Measurements from ENCODE around the gene NFAM1. TPM values are rescaled to one million over a fixed set of nuclear protein-coding genes. Genes with fewer than 3 reads are reported as not detected.

NFAM1 gene
- total RNA-seq, 4 donors from 2014 or later, result 0.11 to 1.9 (median 0.99) TPM

DNA sequence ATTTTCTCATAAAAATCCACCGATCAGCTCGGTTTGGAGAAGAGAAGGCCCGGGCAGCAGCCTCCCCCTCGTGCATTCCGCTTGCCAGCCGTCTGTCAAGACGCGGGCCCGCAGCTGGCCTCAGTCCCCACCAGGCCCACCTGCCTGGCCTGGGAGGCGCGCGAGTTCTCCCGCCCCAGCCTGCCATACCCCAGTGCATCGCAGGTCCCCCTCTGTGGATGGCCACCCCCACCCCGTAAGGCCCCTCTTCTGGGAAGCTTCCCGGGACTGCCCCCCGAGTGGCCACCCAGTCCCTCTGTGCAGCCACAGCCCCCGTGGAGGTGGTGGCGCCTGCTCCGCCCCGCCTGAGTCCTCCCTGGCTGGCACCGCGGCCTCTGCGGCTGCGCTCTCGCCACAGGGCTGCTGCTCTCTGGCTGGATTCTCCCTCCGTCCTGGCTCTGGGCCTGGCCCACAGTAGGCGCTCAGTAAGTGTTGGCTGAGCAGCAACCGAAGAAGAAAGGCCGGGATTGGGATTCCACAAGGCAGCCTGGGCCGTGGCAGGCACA is 87.8 kb downstream of the NFAM1 start:
- Histone ChIP-seq H3K4me1 (peaks cover 10 to 46% (median 14%) of the 10 kb centered on the region in 3 donors), H3K27me3 (peaks cover 0 to 42% (median 0%) of the 10 kb centered on the region in 4 donors), H3K4me3 (peak overlapping the region; percentile 16 to 69 (median 44)), H3K27ac (peak overlapping the region; percentile 65 to 80 (median 76)), H3K36me3 (no peaks in the 10 kb centered on the region), H3K9me3 (no peaks in the 10 kb centered on the region)
- DNase-seq, result no peak
- WGBS, 2 donors, result 21 to 23% methylated on average over 7 to 12 of the region's 31 CpGs
- TF ChIP-seq, protein P1, sequence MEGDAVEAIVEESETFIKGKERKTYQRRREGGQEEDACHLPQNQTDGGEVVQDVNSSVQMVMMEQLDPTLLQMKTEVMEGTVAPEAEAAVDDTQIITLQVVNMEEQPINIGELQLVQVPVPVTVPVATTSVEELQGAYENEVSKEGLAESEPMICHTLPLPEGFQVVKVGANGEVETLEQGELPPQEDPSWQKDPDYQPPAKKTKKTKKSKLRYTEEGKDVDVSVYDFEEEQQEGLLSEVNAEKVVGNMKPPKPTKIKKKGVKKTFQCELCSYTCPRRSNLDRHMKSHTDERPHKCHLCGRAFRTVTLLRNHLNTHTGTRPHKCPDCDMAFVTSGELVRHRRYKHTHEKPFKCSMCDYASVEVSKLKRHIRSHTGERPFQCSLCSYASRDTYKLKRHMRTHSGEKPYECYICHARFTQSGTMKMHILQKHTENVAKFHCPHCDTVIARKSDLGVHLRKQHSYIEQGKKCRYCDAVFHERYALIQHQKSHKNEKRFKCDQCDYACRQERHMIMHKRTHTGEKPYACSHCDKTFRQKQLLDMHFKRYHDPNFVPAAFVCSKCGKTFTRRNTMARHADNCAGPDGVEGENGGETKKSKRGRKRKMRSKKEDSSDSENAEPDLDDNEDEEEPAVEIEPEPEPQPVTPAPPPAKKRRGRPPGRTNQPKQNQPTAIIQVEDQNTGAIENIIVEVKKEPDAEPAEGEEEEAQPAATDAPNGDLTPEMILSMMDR (IDR thresholded peaks at IDR 0.05), result no peak
- TF ChIP-seq POLR2A (IDR thresholded peaks at IDR 0.05), result no peak
- intact Hi-C loops (cut with DNase I), result no loop called here

DNA sequence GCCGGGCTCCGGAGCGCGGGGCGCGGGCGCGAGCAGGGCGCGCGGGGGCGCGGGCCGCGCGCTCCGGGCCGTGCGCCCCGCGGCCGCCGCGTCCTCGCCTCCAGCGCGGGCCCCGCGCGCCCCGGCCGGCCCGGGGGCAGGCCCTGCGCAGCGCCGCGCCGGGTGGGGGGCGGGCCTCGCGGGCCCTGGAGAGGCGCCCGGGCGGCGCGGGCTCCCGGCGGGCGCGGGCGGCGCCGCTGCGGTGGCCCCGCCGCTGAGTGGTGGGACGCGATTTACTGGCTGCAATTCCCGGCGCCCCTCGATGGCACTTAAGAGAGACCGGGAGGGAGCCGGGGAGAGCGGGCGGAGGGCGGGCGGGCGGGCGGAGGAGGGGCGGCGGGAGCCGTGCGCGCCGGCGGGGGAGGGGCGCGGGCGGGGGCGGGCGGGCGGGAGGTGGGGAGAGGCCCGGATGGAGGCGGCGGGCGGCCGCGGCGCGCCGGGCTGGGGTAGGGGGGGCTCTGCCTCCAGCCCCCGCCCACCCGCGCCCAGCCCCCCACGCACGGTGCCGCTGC is 88.6 kb downstream of the NFAM1 start:
- Histone ChIP-seq H3K27ac (peak overlapping the region; percentile 65 to 80 (median 76)), H3K36me3 (no peaks in the 10 kb centered on the region), H3K27me3 (peaks cover 0 to 44% (median 0%) of the 10 kb centered on the region in 4 donors), H3K4me1 (peaks cover 10 to 46% (median 14%) of the 10 kb centered on the region in 3 donors), H3K4me3 (peak overlapping the region; percentile 32 to 69 (median 46)), H3K9me3 (no peaks in the 10 kb centered on the region)
- intact Hi-C loops (cut with DNase I), result no loop called here
- no peak for DNase-seq
- TF ChIP-seq, protein P1 (IDR thresholded peaks at IDR 0.05), result no peak
- no peak for TF ChIP-seq POLR2A (IDR thresholded peaks at IDR 0.05)
- no CpG with 5 or more reads among the region's 97 CpGs for WGBS, 2 donors

DNA sequence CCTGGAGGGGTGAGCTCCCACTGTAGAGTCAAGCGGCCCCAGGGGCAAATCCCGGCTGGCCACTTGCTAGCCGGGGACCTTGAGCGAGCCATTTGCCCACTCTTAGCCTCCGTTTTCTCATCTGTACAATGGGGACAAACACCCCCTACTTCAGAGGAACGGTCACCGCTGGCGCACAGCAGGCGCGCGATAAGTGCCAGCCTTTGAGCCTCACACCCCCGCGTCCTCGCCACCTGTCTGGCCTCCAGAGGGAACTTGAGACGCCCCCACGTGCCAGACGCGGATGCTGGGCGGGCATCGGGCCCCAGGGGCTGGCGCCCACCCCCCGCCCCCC is 89.1 kb downstream of the NFAM1 start:
- intact Hi-C loops (cut with DNase I), result no loop called here
- no peak for DNase-seq
- Histone ChIP-seq H3K4me1 (peaks cover 10 to 46% (median 14%) of the 10 kb centered on the region in 3 donors), H3K4me3 (peak overlapping the region; percentile 32 to 69 (median 46)), H3K27ac (peak overlapping the region in 2 of 4 donors; percentile 39 to 51), H3K36me3 (no peaks in the 10 kb centered on the region), H3K27me3 (peaks cover 0 to 44% (median 0%) of the 10 kb centered on the region in 4 donors), H3K9me3 (no peaks in the 10 kb centered on the region)
- TF ChIP-seq POLR2A (IDR thresholded peaks at IDR 0.05), result no peak
- TF ChIP-seq, protein P1 (IDR thresholded peaks at IDR 0.05), result no peak
- WGBS, 2 donors, result 33 to 55% methylated on average over 2 to 4 of the region's 22 CpGs

DNA sequence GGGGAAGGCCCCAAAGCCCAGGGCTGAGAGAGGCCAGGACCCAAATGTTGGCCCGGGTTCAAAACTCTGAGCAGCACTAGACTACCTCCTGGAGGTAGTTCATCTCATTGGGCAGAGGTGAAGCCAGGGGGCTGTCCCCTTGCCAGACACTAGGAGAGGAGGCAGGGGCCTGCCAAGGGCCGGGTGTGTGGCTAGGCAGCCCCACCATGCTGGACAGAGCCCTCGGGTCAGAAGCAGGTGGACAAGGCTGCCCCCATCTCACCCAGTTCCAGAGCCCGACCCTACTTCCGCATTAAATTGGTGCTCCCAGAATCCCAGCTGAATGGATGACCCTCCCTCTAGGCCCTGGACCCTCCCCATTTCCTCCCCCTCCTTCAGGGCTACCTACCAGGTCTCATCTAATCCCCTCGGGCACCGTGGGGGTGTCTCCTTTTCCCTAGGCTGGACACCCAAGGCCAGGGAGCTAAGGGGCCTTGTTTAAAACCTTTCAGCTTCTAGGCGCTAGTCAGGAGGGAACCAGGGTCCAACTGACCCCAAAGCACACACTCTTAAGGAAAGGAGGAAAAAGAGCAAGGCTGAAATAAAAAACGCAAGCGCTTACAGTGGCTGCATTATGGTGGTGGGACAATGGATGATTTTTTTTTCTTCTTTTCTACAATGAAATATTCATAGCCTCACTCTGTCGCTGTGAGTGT is 89.6 kb downstream of the NFAM1 start:
- intact Hi-C loops (cut with DNase I), result no loop called here
- H3K36me3 ChIP-seq, result no peaks in the 10 kb centered on the region
- WGBS, 2 donors, result 49 to 56% methylated on average over 10 to 11 of the region's 11 CpGs
- no peaks in the 10 kb centered on the region for H3K9me3 ChIP-seq
- H3K4me3 ChIP-seq, result peak overlapping the region; percentile 32 to 69 (median 46)
- no peak for TF ChIP-seq POLR2A (IDR thresholded peaks at IDR 0.05)
- TF ChIP-seq, protein P1 (IDR thresholded peaks at IDR 0.05), result no peak
- H3K27ac ChIP-seq, result no peak overlapping the region
- DNase-seq, result no peak
- H3K27me3 ChIP-seq, result peaks cover 0 to 44% (median 0%) of the 10 kb centered on the region in 4 donors
- peaks cover 10 to 46% (median 14%) of the 10 kb centered on the region in 3 donors for H3K4me1 ChIP-seq

DNA sequence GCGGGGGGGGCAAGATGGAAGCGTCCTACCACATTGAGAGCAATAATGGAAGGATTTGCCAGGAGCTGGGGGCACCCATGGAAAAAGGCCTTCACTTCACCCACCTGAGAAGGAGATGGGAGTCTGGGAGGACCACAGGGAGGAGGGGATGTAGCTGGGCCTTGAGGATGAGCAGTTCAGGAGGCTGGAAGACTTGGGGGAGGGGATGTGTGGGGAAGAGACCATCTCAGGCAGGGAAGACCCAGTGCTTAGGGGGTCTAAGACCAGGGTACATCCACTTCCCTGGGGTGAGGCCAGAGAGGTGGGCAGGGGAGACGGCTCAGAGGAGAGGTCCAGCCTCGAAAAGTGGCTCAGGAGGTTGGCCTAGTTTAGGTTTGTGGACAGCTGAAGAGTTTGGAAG is 90.4 kb downstream of the NFAM1 start:
- TF ChIP-seq POLR2A (IDR thresholded peaks at IDR 0.05), result no peak
- TF ChIP-seq, protein P1 (IDR thresholded peaks at IDR 0.05), result no peak
- no peaks in the 10 kb centered on the region for H3K36me3 ChIP-seq

More for the DNA sequence above, 90.4 kb downstream of the NFAM1 start:
- intact Hi-C loops (cut with DNase I), result no loop called here
- Histone ChIP-seq H3K4me1 (peaks cover 10 to 46% (median 14%) of the 10 kb centered on the region in 3 donors), H3K27me3 (peaks cover 0 to 44% (median 0%) of the 10 kb centered on the region in 4 donors), H3K9me3 (no peaks in the 10 kb centered on the region), H3K27ac (no peak overlapping the region), H3K4me3 (no peak overlapping the region)
- no peak for DNase-seq
- WGBS, 2 donors, result 88 to 94% methylated on average over 3 to 4 of the region's 4 CpGs
